CD4-positive, alpha-beta memory T cell (primary cell): ENCODE results near the gene MAP1LC3B2. TPM values are rescaled to one million over a fixed set of nuclear protein-coding genes. Genes with fewer than 3 reads are reported as not detected.

ENCODE experiments used
- CTCF ChIA-PET: fragments of 350-600 bp; sonication (Branson Sonifier 250); formaldehyde crosslinking; loops from one replicate; lab custom pipeline; 2021; ENCODE audit warnings: inconsistent platforms; ENCODE audit not compliant: partially characterized antibody; lab: Charles Lee
- POLR2A ChIA-PET: fragments of 350-600 bp; sonication (Branson Sonifier 250); formaldehyde crosslinking; loops from one replicate; lab custom pipeline; 2021; ENCODE audit not compliant: partially characterized antibody; lab: Charles Lee
- DNase-seq, 5 donors: peaks; one replicate each; pipeline versions ENCODE4 v3.0.0 to v3.0.0-alpha.2; 2020 to 2022; ENCODE audit warnings: mixed read lengths in 1 of 5
- H3K27ac ChIP-seq: one replicate; pipeline ENCODE4 v1.7.0; 2013; ENCODE audit warnings: low read depth, low read length
- H3K27me3 ChIP-seq: 2 replicates; pipeline ENCODE4 v1.7.0; 2013; ENCODE audit warnings: mild to moderate bottlenecking, low read length, moderate library complexity; ENCODE audit not compliant: insufficient read depth
- H3K36me3 ChIP-seq: 2 replicates; pipeline ENCODE4 v1.7.0; 2013; ENCODE audit warnings: mild to moderate bottlenecking, low read length, moderate library complexity; ENCODE audit not compliant: insufficient read depth
- H3K4me1 ChIP-seq: 2 replicates; pipeline ENCODE4 v1.7.0; 2013; ENCODE audit warnings: mild to moderate bottlenecking, low read length, moderate library complexity; ENCODE audit not compliant: insufficient read depth
- H3K4me3 ChIP-seq, 2 donors: one replicate each; pipeline ENCODE4 v1.7.0; 2013; ENCODE audit warnings: low read length in 2 of 2, mild to moderate bottlenecking in 1 of 2
- H3K9me3 ChIP-seq, 2 donors: one replicate each; pipeline ENCODE4 v1.7.0; 2013; ENCODE audit warnings: low read length in 2 of 2, control low read depth in 1 of 2; ENCODE audit not compliant: control insufficient read depth in 1 of 2
- H3K27ac Mint-ChIP-seq, 7 donors: one replicate each; pipeline ENCODE4 v1.8.0; 2020 to 2021; ENCODE audit warnings: mixed read lengths in 7 of 7, mild to moderate bottlenecking in 6 of 7, inconsistent platforms in 3 of 7, moderate library complexity in 3 of 7
- H3K27me3 Mint-ChIP-seq, 2 donors: one replicate each; pipeline ENCODE4 v1.8.0; 2020 to 2021; ENCODE audit warnings: mixed read lengths in 2 of 2
- H3K36me3 Mint-ChIP-seq, 2 donors: one replicate each; pipeline ENCODE4 v1.8.0; 2020 to 2021; ENCODE audit warnings: mixed read lengths in 2 of 2, inconsistent platforms in 1 of 2, mild to moderate bottlenecking in 1 of 2
- H3K4me1 Mint-ChIP-seq, 4 donors: one replicate each; pipeline ENCODE4 v1.8.0; 2020 to 2021; ENCODE audit warnings: mixed read lengths in 4 of 4, mild to moderate bottlenecking in 1 of 4
- H3K4me3 Mint-ChIP-seq, 8 donors: one replicate each; pipeline ENCODE4 v1.8.0; 2020 to 2021; ENCODE audit warnings: mixed read lengths in 8 of 8, mild to moderate bottlenecking in 7 of 8, moderate library complexity in 6 of 8, inconsistent platforms in 3 of 8
- H3K9me3 Mint-ChIP-seq, 8 donors: one replicate each; pipeline ENCODE4 v1.8.0; 2020 to 2021; ENCODE audit warnings: mixed read lengths in 8 of 8, mild to moderate bottlenecking in 5 of 8, inconsistent platforms in 3 of 8, moderate library complexity in 1 of 8
- intact Hi-C: fragments of 100-400 bp; cut with micrococcal nuclease; formaldehyde crosslinking; loops from one replicate; pipeline ENCODE4 v1.15.1; 2023
- polyA plus RNA-seq, 2 donors: library from polyadenylated mRNA; unstranded; fragments of 300-500 nt; fragmentation: Illumina TruSeq; gene quantifications; one replicate each; pipeline ENCODE4 v1.2.3, GENCODE V29; 2021
- total RNA-seq, 2 experiments: library from RNA; stranded (reverse); gene quantifications; one replicate each; pipeline ENCODE4 v1.2.3, GENCODE V29; 2021

MAP1LC3B2 gene
- total and polyA plus RNA-seq, 4 experiments from 2014 or later, result 1.7 to 6.8 (median 3.6) TPM

- peak overlapping the region in 2 of 7 donors; percentile 35 to 41 for H3K27ac Mint-ChIP-seq
- H3K9me3 ChIP-seq, result no peaks in the 10 kb centered on the region
- H3K27me3 ChIP-seq, result no peaks in the 10 kb centered on the region
- intact Hi-C loops, result loop anchor here (10.0 kb wide), 1 partner anchor 57 kb away; no protein-coding TSS in a partner anchor
- H3K4me1 Mint-ChIP-seq, result peaks cover 19 to 41% (median 30%) of the 10 kb centered on the region in 4 donors
- no peaks in the 10 kb centered on the region for H3K9me3 Mint-ChIP-seq
- H3K36me3 Mint-ChIP-seq, result peaks cover 0 to 1% of the 10 kb centered on the region in 2 donors
- H3K36me3 ChIP-seq, result no peaks in the 10 kb centered on the region
- H3K27me3 Mint-ChIP-seq, result peaks cover 1 to 3% of the 10 kb centered on the region in 2 donors
- no peak overlapping the region for H3K27ac ChIP-seq
- ChIA-PET POLR2A (interaction anchor here (1.3 kb wide), 1 partner anchor 22 kb away, joined by 9 read pairs; the partner anchor contains the start of gene MAP1LC3B2), CTCF (no interaction called here)
- H3K4me1 ChIP-seq, result peaks cover 22% of the 10 kb centered on the region
- DNase-seq, result no peak
- H3K4me3 ChIP-seq, result no peak overlapping the region
- H3K4me3 Mint-ChIP-seq, result peak overlapping the region in 2 of 8 donors; percentile 20 to 39
Observed at GRCh38 chr12:116537101-116537904, 21.9 kb upstream of the MAP1LC3B2 start.

GRCh38 chr12:116538076-116538591, 21.0 kb upstream of the MAP1LC3B2 start:
- H3K27ac Mint-ChIP-seq, result no peak overlapping the region
- no peaks in the 10 kb centered on the region for H3K36me3 ChIP-seq
- H3K27me3 Mint-ChIP-seq, result no peaks in the 10 kb centered on the region
- intact Hi-C loops, result loop anchor here (10.0 kb wide), 1 partner anchor 57 kb away; no protein-coding TSS in a partner anchor
- H3K9me3 ChIP-seq, result no peaks in the 10 kb centered on the region
- H3K4me1 Mint-ChIP-seq, result peaks cover 15 to 33% (median 24%) of the 10 kb centered on the region in 4 donors
- CTCF ChIA-PET, result no interaction called here
- no peak overlapping the region for H3K4me3 ChIP-seq
- peaks cover 0 to 1% of the 10 kb centered on the region in 2 donors for H3K36me3 Mint-ChIP-seq
- no peak for DNase-seq
- H3K4me1 ChIP-seq, result peaks cover 14% of the 10 kb centered on the region
- no peak overlapping the region for H3K27ac ChIP-seq
- H3K4me3 Mint-ChIP-seq, result peak overlapping the region in 1 of 8 donors; percentile 48
- POLR2A ChIA-PET, result interaction anchor here (1.2 to 1.3 kb wide), 2 partner anchors 21 to 30 kb away, joined by 4 to 9 read pairs; partner anchors contain the start of gene MAP1LC3B2
- no peaks in the 10 kb centered on the region for H3K9me3 Mint-ChIP-seq
- no peaks in the 10 kb centered on the region for H3K27me3 ChIP-seq

- peaks cover 0 to 1% of the 10 kb centered on the region in 2 donors for H3K36me3 Mint-ChIP-seq
- no peaks in the 10 kb centered on the region for H3K27me3 Mint-ChIP-seq
- intact Hi-C loops, result loop anchor here (10.0 kb wide), 1 partner anchor 56 kb away; no protein-coding TSS in a partner anchor
- peaks cover 15 to 27% (median 20%) of the 10 kb centered on the region in 4 donors for H3K4me1 Mint-ChIP-seq
- H3K4me3 Mint-ChIP-seq, result no peak overlapping the region
- no peak overlapping the region for H3K4me3 ChIP-seq
- peaks cover 8% of the 10 kb centered on the region for H3K4me1 ChIP-seq
- H3K9me3 Mint-ChIP-seq, result no peaks in the 10 kb centered on the region
- H3K9me3 ChIP-seq, result no peaks in the 10 kb centered on the region
- H3K27me3 ChIP-seq, result no peaks in the 10 kb centered on the region
- DNase-seq, result no peak
- H3K36me3 ChIP-seq, result no peaks in the 10 kb centered on the region
- no peak overlapping the region for H3K27ac ChIP-seq
- CTCF ChIA-PET, result no interaction called here
- POLR2A ChIA-PET, result interaction anchor here (1.2 to 1.8 kb wide), 3 partner anchors 21 to 31 kb away, joined by 4 to 9 read pairs (median 7); partner anchors contain the start of gene MAP1LC3B2
- H3K27ac Mint-ChIP-seq, result no peak overlapping the region
Observed at GRCh38 chr12:116538682-116539305, 20.4 kb upstream of the MAP1LC3B2 start.

GRCh38 chr12:116539361-116539771, 19.8 kb upstream of the MAP1LC3B2 start:
- DNase-seq, result no peak
- Mint-ChIP-seq H3K9me3 (no peaks in the 10 kb centered on the region), H3K27ac (no peak overlapping the region), H3K36me3 (no peaks in the 10 kb centered on the region), H3K4me3 (no peak overlapping the region), H3K27me3 (no peaks in the 10 kb centered on the region), H3K4me1 (peaks cover 14 to 26% (median 17%) of the 10 kb centered on the region in 4 donors)
- Histone ChIP-seq H3K27me3 (no peaks in the 10 kb centered on the region), H3K4me1 (peaks cover 8% of the 10 kb centered on the region), H3K9me3 (no peaks in the 10 kb centered on the region), H3K27ac (no peak overlapping the region), H3K4me3 (no peak overlapping the region), H3K36me3 (no peaks in the 10 kb centered on the region)
- CTCF ChIA-PET, result interaction anchor here (1.1 kb wide), 1 partner anchor 20 kb away, joined by 5 read pairs; the partner anchor contains the start of gene MAP1LC3B2
- POLR2A ChIA-PET, result interaction anchor here (1.8 kb wide), 1 partner anchor 20 kb away, joined by 7 read pairs; the partner anchor contains the start of gene MAP1LC3B2
- intact Hi-C loops, result loop anchor here (10.0 kb wide), 1 partner anchor 55 kb away; no protein-coding TSS in a partner anchor

GRCh38 chr12:116539905-116540482, 19.2 kb upstream of the MAP1LC3B2 start:
- H3K4me3 Mint-ChIP-seq, result no peak overlapping the region
- ChIA-PET POLR2A (interaction anchor here (1.8 kb wide), 1 partner anchor 19 kb away, joined by 7 read pairs; the partner anchor contains the start of gene MAP1LC3B2), CTCF (interaction anchor here (1.1 kb wide), 1 partner anchor 19 kb away, joined by 5 read pairs; the partner anchor contains the start of gene MAP1LC3B2)
- DNase-seq, result no peak
- peaks cover 12 to 20% (median 13%) of the 10 kb centered on the region in 4 donors for H3K4me1 Mint-ChIP-seq
- H3K4me1 ChIP-seq, result peaks cover 8% of the 10 kb centered on the region
- no peaks in the 10 kb centered on the region for H3K27me3 Mint-ChIP-seq
- no peaks in the 10 kb centered on the region for H3K9me3 ChIP-seq
- intact Hi-C loops, result loop anchor here (10.0 kb wide), 1 partner anchor 55 kb away; no protein-coding TSS in a partner anchor
- no peaks in the 10 kb centered on the region for H3K27me3 ChIP-seq
- no peak overlapping the region for H3K27ac Mint-ChIP-seq
- H3K4me3 ChIP-seq, result no peak overlapping the region
- H3K36me3 ChIP-seq, result no peaks in the 10 kb centered on the region
- H3K9me3 Mint-ChIP-seq, result no peaks in the 10 kb centered on the region
- no peaks in the 10 kb centered on the region for H3K36me3 Mint-ChIP-seq
- no peak overlapping the region for H3K27ac ChIP-seq

GRCh38 chr12:116540622-116541152, 18.5 kb upstream of the MAP1LC3B2 start:
- no peak overlapping the region for H3K27ac ChIP-seq
- H3K9me3 Mint-ChIP-seq, result no peaks in the 10 kb centered on the region
- no peak overlapping the region for H3K4me3 ChIP-seq
- ChIA-PET CTCF (interaction anchor here (1.1 kb wide), 1 partner anchor 18 kb away, joined by 5 read pairs; the partner anchor contains the start of gene MAP1LC3B2), POLR2A (interaction anchor here (1.8 kb wide), 1 partner anchor 19 kb away, joined by 7 read pairs; the partner anchor contains the start of gene MAP1LC3B2)
- no peaks in the 10 kb centered on the region for H3K27me3 ChIP-seq
- H3K4me3 Mint-ChIP-seq, result no peak overlapping the region
- DNase-seq, result no peak
- H3K9me3 ChIP-seq, result no peaks in the 10 kb centered on the region
- peaks cover 8% of the 10 kb centered on the region for H3K4me1 ChIP-seq
- H3K4me1 Mint-ChIP-seq, result peaks cover 12 to 18% (median 13%) of the 10 kb centered on the region in 4 donors
- intact Hi-C loops, result no loop called here
- no peak overlapping the region for H3K27ac Mint-ChIP-seq
- no peaks in the 10 kb centered on the region for H3K27me3 Mint-ChIP-seq
- no peaks in the 10 kb centered on the region for H3K36me3 Mint-ChIP-seq
- no peaks in the 10 kb centered on the region for H3K36me3 ChIP-seq
